ENCODE data around the gene RMP24.

The RMP24 gene

GRCh38 chr18:35941299-35941698 lies 31.2 kb upstream of the RMP24 start:
- no peak for DNase-seq (ENCODE audit: low spot score in 2 of 2)
- no peak for TF ChIP-seq CTCF (IDR thresholded peaks at IDR 0.05)
- no peak overlapping the region for H3K27ac ChIP-seq
- no peaks in the 10 kb centered on the region for H3K9me3 ChIP-seq
- no peaks in the 10 kb centered on the region for H3K27me3 ChIP-seq
- H3K4me1 ChIP-seq, result no peaks in the 10 kb centered on the region
- intact Hi-C loops (cut with DNase I), result no loop called here
- no peak overlapping the region for H3K4me3 ChIP-seq
- no peaks in the 10 kb centered on the region for H3K36me3 ChIP-seq

GRCh38 chr18:35942133-35942532 lies 30.3 kb upstream of the RMP24 start:
- no peak for DNase-seq (ENCODE audit: low spot score in 2 of 2)
- H3K36me3 ChIP-seq, result no peaks in the 10 kb centered on the region
- no peak overlapping the region for H3K27ac ChIP-seq
- H3K4me1 ChIP-seq, result no peaks in the 10 kb centered on the region
- H3K27me3 ChIP-seq, result no peaks in the 10 kb centered on the region
- TF ChIP-seq CTCF (IDR thresholded peaks at IDR 0.05), result no peak
- intact Hi-C loops (cut with DNase I), result no loop called here
- H3K9me3 ChIP-seq, result no peaks in the 10 kb centered on the region
- H3K4me3 ChIP-seq, result no peak overlapping the region

GRCh38 chr18:35942661-35943060 lies 29.8 kb upstream of the RMP24 start:
- no peak for DNase-seq (ENCODE audit: low spot score in 2 of 2)
- intact Hi-C loops (cut with DNase I), result no loop called here
- H3K36me3 ChIP-seq, result no peaks in the 10 kb centered on the region
- TF ChIP-seq CTCF (IDR thresholded peaks at IDR 0.05), result no peak
- H3K27me3 ChIP-seq, result no peaks in the 10 kb centered on the region
- no peaks in the 10 kb centered on the region for H3K4me1 ChIP-seq
- H3K27ac ChIP-seq, result no peak overlapping the region
- H3K9me3 ChIP-seq, result no peaks in the 10 kb centered on the region
- H3K4me3 ChIP-seq, result no peak overlapping the region

- Histone ChIP-seq H3K4me3 (no peak overlapping the region), H3K9me3 (no peaks in the 10 kb centered on the region), H3K27ac (no peak overlapping the region), H3K4me1 (no peaks in the 10 kb centered on the region), H3K27me3 (no peaks in the 10 kb centered on the region), H3K36me3 (no peaks in the 10 kb centered on the region)
- no peak for DNase-seq (ENCODE audit: low spot score in 2 of 2)
- intact Hi-C loops (cut with DNase I), result no loop called here
- TF ChIP-seq CTCF (IDR thresholded peaks at IDR 0.05), result no peak
Observed at GRCh38 chr18:35948080-35948479, 24.4 kb upstream of the RMP24 start.

GRCh38 chr18:35949090-35949489 lies 23.4 kb upstream of the RMP24 start:
- DNase-seq (ENCODE audit: low spot score in 2 of 2), result no peak
- Histone ChIP-seq H3K4me3 (no peak overlapping the region), H3K4me1 (no peaks in the 10 kb centered on the region), H3K9me3 (no peaks in the 10 kb centered on the region), H3K27ac (no peak overlapping the region), H3K27me3 (no peaks in the 10 kb centered on the region), H3K36me3 (no peaks in the 10 kb centered on the region)
- TF ChIP-seq CTCF (IDR thresholded peaks at IDR 0.05), result no peak
- intact Hi-C loops (cut with DNase I), result no loop called here

Measured in ascending aorta (tissue), 2 donors.